Measurements from ENCODE around the gene TMEM30B.
A peak's percentile ranks its signal among the peaks of the same experiment; 100 is the strongest.

TMEM30B gene

DNA sequence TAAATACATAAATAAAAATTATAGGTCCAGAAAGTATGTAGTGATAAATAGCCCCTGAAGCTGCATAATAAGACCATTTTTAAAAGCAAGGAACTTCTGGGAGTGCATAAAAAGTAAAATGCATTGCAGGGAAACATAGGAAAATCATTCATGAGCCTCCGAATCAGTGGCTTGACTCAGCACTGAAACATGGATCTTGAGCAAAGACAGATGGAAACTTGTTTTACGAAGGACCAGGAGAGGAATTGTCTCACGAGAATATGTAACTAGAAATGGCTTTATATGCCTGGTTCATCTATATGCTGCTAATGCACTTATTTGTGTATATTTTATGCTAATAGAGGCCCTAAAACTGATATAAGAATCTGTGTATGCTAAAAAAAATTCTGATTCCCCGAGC, 14.7 kb downstream of the TMEM30B start:
- TF ChIP-seq CTCF (conservative IDR thresholded peaks at IDR 0.05) = no peak

DNA sequence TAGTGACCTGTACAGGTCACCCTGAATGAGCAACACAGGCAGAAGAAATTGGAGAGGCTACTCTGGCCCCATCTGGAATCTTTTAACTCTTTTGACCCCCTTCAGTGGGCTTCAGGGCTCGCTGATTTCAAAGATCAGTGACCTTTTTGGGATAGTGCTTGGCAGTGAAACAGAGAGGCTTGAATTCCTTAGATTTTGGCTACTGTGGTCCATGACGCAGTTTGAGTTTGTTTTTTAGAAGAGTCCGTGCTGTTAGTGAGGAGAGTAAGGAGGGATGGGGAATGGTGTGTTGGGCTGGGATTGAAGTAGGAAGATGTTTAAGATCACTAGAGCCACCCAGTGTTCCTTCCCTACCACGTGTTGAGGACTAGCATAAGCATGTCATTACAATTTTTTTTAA, 16.5 kb downstream of the TMEM30B start:
- 0 out of 2 replicates have a peak, but pooled peaks have one; percentile 31 for TF ChIP-seq CTCF (conservative IDR thresholded peaks at IDR 0.05)
- peak overlapping the region; percentile 72 for H3K27ac ChIP-seq

More for the DNA sequence above, 14.7 kb downstream of the TMEM30B start:
- H3K27ac ChIP-seq = no peak overlapping the region

- no peak for TF ChIP-seq CTCF (conservative IDR thresholded peaks at IDR 0.05)
These were observed 17.0 kb downstream of the TMEM30B start for GRCh38 chr14:61264010-61264571.

DNA sequence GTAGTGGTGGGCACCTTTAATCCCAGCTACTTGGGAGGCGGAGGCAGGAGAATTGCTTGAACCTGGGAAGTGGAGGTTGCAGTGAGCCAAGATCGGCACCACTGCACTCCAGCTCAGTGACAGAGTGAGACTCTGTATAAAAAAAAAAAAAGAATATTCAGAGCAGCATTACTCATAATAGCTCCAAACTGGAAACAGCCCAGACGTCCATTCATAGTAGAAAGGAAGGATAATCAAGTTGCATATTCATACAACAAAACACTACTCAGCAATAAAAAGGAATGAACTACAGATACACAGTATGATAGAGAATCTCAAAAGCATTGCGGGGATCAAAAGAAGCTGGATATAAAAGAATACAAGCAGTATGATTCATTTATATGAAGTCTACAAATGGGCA, 19.1 kb downstream of the TMEM30B start:
- no peak overlapping the region for H3K27ac ChIP-seq

More at GRCh38 chr14:61264010-61264571, 17.0 kb downstream of the TMEM30B start:
- peak overlapping the region; percentile 72 for H3K27ac ChIP-seq

DNA sequence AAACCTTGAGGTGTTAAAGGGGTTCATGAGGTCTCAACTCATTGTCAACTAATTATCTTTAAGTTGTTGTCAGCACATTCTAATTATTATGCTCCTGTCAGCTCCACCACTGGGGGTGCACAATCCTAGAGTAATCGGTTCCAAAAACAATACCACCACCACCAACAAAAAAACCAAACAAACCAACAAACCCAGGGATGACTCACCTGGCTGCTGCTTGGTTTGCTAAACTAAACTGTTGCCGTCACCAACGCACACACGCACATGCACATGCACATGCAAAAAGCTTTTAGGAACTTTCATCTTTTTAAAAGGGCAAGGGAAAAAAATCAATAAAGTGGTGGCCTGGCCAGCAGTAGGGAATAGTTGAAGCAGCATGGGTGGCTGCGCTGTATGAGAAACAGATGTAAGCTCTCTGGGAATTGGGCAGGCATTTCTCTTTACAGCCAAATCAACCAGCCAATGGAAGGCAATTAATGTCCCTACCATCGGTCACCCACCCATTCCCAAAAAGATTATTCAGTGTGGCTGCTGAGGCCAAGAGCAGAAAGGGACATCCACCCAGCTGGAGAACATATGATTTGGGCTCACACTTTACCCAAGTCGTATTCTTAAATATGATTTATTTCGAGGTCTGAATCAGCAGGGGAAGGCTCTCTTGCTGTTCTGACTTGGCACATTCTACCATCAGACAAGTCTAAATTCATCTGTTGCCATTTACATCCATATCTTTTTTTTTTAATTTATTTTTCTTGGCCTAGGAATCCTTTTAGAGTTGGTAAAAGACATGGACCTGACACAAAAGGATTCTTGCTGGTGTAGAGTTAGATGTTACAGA, 20.0 kb downstream of the TMEM30B start:
- no peak overlapping the region for H3K27ac ChIP-seq
- TF ChIP-seq CTCF (conservative IDR thresholded peaks at IDR 0.05) = no peak

More for the DNA sequence above, 19.1 kb downstream of the TMEM30B start:
- no peak for TF ChIP-seq CTCF (conservative IDR thresholded peaks at IDR 0.05)

- TF ChIP-seq CTCF (conservative IDR thresholded peaks at IDR 0.05) = no peak
- no peak overlapping the region for H3K27ac ChIP-seq
These were observed 22.2 kb downstream of the TMEM30B start for GRCh38 chr14:61258985-61259384.

GRCh38 chr14:61257469-61258057, 23.6 kb downstream of the TMEM30B start:
- H3K27ac ChIP-seq = no peak overlapping the region
- TF ChIP-seq CTCF (conservative IDR thresholded peaks at IDR 0.05) = no peak
